Glomerular visceral epithelial cell (primary cell): Measurements from ENCODE around the gene BIN2.
"Not testable (repeated sequence)": the region's sequence is repeated elsewhere in the genome, so short reads cannot be mapped to it uniquely, and the experiment has no call there.

ENCODE experiments used
- DNase-seq: peaks from one replicate; pipeline ENCODE4 v3.0.0-alpha.2; 2016; ENCODE audit errors: extremely low spot score

The BIN2 gene

GRCh38 chr12:51311389-51311788, 12.6 kb downstream of the BIN2 start:
- DNase-seq: no peak

- DNase-seq: peak; percentile 67
Measured at GRCh38 chr12:51307655-51308593, 16.1 kb downstream of the BIN2 start.

DNA sequence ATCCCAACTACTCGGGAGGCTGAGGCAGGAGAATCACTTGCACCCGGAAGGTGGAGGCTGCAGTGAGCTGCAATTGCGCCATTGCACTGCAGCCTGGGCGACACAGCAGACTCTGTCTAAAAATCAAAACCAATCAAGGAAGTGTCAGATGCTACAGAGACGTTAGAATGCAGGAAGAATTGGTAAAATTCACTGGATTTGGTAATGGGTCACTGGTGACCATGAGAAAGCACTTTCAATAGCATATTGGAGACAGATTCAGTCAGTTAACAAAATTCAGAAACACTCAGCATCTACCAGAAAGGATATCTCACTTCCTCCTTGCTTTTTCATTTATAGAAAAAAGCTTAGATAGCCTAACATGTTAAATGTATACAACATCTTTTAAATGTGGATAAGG, 17.5 kb downstream of the BIN2 start:
- DNase-seq: no peak

DNA sequence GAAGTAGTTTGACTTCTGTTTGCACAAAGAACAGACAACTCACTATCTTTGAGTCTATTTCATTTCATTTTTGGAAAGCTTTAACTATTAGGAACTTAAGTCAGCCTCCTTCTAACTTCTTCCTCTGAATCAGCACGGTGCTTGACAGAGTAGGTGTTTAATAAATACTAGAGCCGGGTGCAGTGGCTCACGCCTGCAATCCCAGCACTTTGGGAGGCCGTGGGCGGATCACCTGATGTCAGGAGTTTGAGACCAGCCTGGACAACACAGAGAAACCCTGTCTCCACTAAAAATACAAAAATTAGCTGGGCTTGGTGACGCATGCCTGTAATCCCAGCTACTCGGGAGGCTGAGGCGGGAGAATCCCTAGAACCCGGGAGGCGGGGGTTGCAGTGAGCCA, 23.2 kb downstream of the BIN2 start:
- not testable (repeated sequence) for DNase-seq

DNA sequence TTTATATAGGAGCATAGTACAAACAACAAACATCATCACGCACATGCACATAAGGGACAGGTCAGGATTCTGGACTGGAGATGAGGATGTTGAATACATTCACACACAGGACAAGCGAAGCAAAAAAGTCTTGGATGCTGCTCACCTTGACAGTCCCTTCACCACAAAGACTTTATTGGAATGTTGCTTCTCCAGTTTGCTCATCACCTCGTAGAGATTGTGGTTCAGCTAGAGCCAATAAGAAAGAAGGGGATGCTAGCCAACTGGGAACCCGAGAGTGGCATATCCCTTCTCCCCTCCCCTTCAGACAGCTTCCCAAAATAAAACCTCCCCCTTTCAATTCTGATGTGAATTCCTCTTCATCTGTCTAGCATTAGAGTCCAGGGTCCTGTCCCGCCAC, 28.3 kb downstream of the BIN2 start:
- DNase-seq: no peak

DNA sequence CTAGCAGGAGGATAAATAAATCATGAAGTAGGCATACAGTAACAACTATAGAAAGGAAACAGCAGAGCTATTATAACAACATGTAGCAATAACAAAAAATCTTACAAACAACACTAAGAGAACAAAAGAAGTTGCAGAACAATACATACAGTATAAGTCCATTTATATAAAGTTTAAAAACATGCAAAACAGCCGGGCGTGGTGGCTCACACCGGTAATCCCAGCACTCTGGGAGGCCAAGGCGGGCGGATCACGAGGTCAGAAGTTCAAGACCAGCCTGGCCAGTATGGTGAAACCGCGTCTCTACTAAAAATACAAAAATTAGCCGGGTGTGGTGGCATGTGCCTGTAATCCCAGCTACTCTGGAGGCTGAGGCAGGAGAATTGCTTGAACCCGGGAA, 29.9 kb downstream of the BIN2 start:
- not testable (repeated sequence) for DNase-seq

DNA sequence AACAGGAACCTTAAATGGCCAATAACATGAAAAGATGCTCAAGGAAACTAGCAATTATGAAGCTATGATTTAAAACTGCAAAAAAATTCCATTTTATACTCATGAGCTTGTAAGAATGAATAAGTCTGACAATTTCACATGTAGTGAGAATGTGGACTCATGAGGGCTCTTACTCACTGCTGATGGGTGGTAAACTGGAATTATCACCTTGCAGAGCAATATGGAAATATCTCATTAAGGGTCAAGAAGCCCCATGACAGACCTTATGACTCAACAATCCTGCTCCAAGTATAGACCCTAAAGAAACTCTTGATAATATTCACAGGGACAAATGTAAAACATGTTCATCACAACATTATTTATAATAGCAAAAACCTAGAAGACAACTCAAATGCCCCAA, 30.3 kb downstream of the BIN2 start:
- DNase-seq: no peak

- not testable (repeated sequence) for DNase-seq
Measured at GRCh38 chr12:51291603-51292513, 32.1 kb downstream of the BIN2 start.

- DNase-seq: no peak
Measured at GRCh38 chr12:51285843-51286242, 38.1 kb downstream of the BIN2 start.

- peak; percentile 6 for DNase-seq
Measured at GRCh38 chr12:51281202-51281924, 42.6 kb downstream of the BIN2 start.

DNA sequence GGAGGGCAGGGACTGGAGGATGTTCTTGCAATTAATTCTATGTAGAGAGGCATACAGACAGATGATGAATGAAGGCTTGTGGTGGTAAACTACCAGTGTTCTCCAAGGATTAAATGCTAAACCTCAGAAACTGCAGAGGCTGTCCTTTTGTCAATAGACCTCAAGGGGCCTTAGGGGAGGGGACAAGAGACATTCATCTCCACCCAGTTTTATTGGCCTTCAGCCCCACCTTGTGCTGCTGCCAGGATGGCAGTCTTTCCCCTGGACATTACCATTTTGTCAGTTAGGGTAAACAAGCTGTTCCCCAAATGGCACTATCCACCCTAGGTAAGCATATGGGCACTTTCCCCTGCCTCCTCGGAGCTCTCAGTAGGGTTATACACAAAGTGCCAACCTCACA, 48.9 kb downstream of the BIN2 start:
- no peak for DNase-seq

- DNase-seq: not testable (repeated sequence)
Measured at GRCh38 chr12:51272810-51273209, 51.2 kb downstream of the BIN2 start.

DNA sequence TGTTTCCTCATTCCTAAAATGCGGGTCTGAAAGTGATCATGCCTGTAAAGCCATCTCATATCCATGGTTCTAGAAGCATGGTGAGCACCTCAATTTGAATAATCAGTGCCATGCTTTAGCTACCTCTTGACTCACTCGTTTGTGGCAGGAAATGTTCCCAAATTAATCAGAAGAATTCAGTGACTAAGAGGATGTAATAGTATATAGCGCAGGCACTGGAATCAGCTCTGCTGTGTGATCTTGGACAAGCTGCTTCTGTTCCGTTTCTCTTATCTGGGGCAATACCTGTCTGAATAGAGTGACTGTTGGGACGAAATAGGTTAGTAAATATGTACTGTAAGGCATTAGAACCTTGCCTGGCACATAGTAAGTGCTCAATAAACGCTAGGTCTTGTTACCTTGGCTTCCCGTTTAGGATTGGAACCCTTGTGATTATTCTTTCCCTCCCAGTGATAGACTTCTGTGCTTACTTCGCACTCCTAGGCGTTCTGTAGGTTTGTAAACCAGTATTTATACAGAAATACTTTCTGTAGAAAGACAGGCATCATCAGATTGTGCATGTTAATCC, 52.9 kb downstream of the BIN2 start:
- peak; percentile 71 for DNase-seq

GRCh38 chr12:51270067-51270950, 53.7 kb downstream of the BIN2 start, which contains the start of gene SMAGP:
SMAGP (minus strand) TSS chr12:51270415; CDS start chr12:51269278, 1,137 bp downstream.
- peak; percentile 59 for DNase-seq

- peak; percentile 53 for DNase-seq
Measured at GRCh38 chr12:51269174-51270066, 54.6 kb downstream of the BIN2 start.

DNA sequence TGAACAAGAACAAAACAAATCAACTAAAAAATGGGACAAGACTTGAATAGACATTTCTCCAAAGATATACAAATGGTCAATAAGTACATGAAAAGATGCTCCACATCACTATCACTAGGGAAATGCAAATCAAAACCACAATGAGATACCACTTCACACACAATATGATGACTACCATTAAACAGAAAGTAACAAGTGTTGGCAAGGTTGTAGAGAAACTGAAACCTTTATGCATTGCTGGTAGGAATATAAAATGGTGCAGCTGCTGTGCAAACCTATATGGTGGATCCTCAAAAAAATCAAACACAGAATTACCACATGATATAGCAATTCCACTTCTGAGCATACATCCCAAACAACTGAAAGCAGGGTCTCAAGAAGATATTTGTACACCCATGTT, 59.0 kb downstream of the BIN2 start:
- DNase-seq: no peak

- DNase-seq: no peak
Measured at GRCh38 chr12:51264297-51264696, 59.7 kb downstream of the BIN2 start.

GRCh38 chr12:51263341-51263740, 60.6 kb downstream of the BIN2 start:
- DNase-seq: no peak

DNA sequence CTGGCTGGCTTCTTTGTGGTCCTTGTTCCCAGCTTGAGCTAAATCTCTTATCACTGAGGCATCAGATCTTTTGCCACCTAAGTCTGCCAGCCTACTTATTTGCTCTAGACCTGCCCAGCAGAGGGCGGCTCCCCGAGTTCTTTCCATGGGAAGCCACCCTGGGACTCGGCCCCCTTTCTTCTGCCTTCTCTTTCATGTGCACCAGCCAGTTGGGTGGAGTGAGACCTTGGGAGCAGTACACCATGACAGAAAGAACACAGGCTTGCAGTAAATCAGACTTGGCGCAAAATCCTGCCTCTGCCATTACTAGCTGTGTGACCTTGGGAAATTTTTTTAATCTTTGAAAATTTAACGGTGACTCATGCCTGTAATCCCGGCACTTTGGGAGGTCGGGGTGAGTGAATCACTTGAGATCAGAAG, 61.2 kb downstream of the BIN2 start:
- peak; percentile 59 for DNase-seq
